Measurements from ENCODE around the gene RSPO1. TPM values are rescaled to one million over a fixed set of nuclear protein-coding genes. Genes with fewer than 3 reads are reported as not detected.
"Not testable (repeated sequence)": the region's sequence is repeated elsewhere in the genome, so short reads cannot be mapped to it uniquely, and the experiment has no call there.

Gene RSPO1
- total RNA-seq, 1 donor from 2014 or later, result not detected

DNA sequence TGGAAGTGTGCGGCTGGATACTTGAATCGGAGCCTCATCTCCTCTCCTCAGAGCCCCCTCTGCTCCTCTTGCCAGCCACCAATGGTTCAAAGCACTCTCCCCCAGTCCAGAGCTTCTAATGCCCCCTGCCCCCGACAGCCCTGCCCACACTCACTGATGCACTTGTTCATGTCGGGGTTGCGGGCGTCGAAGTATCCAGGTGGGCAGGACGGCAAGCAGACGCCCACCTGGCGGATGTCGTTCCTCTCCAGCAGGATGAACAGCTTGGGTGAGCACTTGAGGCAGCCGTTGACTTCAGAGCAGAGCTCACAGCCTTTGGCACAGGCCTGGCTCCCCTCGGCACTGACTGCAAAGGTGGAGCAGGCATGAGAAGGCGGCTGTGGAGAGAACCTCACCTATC is 18.4 kb downstream of the RSPO1 start:
- no peak for DNase-seq (ENCODE audit: low read depth)

DNA sequence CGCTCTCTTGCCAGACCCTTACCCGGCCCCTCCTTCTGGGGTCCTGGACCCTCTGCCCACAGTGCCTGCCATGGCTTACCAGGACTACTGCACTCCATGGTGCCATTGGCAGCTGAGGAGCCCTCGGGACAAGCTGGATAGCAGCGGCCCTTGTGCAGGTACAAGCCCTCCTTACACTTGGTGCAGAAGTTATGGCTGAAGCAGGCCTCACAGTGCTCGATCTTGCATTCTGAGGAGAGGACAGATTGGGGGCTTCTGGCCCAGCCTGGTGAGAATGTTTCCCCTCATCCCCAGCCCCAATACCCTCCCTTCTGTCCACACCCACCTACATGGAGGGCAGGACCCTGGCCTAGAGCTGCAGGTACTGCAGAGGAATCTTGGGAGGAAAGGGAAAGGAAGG is 20.6 kb downstream of the RSPO1 start:
- DNase-seq (ENCODE audit: low read depth), result no peak

DNA sequence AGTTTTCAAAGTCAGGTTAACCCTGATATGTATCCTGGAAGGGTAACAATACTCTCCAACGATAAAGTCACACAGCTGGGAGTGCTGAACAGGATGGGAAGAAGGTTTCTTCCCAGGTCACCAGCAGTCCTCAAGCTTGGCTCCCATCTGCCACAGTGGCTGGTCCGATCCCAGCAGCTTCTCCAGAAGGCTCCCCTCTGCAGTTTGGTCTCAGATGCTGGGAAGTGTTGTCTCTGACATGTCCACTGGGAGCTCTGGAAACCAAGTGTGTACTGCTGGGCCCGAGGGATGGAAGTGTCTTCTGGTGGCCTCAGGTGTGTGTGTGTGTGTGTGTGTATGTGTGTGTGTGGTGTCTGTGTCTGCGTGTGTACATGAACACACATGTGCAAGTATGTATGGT is 22.5 kb downstream of the RSPO1 start:
- DNase-seq (ENCODE audit: low read depth), result no peak

DNA sequence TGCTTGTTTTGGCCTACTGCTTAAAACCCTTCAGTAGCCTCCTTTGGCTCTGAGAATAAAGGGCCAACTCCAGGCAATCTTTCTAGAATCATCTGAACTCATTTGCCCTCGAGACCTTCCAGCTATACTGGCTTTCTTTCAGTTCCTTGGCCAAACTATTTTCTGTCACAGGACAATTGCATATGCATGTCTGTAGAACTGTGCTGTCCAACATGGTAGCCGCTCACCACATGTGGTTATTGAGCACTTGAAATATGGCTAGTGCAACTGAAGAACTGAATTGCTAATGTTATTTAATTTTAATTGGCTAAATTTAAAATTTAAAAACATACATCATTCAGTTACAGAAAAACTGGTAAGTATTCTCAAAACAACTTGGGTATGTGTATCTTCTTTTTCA is 24.7 kb downstream of the RSPO1 start:
- no peak for DNase-seq (ENCODE audit: low read depth)

DNA sequence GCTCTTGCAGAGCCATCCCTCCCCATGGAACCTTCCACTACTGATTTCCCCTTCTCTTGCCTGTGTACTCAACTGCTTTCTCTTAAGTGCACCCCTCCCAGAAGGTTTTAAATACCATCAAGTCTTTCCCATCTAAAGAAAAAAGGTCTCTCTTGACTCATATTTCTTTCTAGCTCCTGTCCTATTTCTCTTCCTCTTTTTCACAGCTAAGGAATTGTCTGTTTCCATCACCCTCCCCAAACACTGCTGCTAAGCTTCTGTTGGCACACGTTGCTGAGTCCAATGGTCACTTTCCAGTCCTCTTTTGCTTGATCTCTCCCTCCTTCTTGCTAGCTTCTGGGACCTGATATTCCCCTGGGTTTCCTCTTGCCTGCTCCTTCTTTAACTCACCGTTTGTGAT is 25.7 kb downstream of the RSPO1 start:
- no peak for DNase-seq (ENCODE audit: low read depth)

DNA sequence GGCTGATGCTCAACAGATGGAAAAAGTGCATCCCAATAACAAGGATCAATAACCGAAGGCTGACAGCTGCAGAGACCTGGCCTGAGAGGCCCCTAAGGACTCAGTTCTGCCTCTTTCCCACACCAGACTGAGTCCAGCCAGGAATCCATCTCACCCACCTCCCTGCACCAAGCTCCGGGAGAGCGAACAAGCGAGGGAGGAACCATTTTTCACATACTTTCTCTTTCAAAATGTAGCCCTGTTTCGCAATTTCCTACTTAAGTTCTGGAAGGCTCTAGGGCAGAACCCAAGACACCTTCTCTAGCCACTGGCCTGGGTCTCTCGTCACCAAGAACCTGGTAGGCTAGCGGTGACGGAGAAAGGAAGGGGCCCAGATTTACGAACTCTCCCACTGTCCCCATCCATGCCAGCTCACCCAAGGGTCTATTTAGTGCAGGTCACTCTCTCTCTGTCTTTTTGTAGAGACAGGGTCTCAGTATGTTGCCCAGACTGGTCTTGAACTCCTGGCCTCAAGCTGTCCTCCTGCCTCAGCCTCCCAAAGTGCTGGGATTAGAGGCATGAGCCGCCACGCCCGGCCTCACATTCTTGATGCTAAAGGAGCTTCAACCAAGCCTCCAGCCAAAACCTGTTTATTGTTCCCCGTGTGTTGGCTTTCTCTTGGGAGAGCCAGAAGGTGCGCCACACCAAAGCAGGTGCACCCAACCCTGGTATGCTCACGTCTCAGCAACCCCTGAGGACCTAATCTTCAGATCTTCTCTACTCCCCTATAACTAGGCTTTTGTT is 28.0 kb downstream of the RSPO1 start:
- DNase-seq (ENCODE audit: low read depth), result peak; percentile 17

DNA sequence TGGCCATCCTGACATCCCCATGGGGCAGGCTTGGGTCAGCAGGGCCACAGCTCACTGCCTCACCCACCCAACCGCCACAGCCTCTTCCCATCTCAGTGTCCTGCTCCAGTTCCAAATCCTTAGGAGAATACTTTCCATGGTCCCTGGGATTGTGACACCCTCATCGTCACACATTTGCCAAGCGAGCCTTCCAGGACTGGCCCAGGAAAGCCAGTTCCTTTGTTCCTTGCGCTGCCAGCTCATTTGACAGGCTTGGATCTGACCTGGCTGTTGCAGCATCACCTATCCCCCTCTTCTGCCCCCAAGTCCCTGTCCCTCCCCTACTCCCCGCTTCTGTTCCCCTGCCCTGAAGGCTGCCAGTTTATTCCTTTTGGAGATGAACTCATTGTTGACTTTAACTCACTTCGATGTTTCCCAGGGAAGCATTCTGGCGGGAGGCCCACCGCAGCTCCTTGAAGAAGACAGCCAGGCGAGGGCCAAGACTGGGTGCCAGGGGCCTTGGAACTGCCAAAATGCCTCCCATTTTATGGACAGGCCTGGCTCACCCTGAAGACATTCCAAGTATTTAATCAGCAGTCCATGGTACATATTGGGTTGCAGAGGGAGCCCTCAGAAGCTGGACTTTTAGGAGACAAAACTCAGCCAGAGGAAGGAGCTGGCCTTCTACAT is 28.8 kb downstream of the RSPO1 start:
- no peak for DNase-seq (ENCODE audit: low read depth)

DNA sequence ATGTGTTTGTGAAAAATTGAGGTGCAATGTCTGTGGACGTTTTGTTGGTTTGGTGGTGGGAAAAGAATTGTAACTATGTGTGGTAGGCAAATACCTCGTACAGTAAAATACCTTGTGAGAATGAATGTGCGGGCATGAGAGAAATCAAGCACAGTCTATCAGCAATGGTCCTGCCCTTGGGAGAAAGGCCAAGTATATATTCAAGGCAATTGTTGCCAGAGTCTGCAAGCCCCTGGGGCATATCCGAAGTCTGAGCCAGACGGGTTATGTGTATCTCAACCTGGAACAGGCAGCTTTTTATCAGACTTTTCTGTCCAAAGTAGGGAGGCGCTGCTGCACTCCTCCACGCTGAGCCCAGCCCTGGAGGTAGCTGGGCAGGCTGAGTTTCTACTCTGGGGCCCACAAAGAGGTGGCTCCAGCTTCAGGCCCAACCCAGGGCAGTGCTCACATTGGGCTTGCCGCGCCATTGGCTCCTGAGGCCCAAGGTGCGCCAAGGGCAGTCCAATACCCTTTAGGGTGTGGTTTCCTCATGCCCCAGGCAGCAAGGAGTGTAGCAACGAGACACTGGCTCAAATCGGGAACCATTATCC is 29.5 kb downstream of the RSPO1 start:
- no peak for DNase-seq (ENCODE audit: low read depth)

DNA sequence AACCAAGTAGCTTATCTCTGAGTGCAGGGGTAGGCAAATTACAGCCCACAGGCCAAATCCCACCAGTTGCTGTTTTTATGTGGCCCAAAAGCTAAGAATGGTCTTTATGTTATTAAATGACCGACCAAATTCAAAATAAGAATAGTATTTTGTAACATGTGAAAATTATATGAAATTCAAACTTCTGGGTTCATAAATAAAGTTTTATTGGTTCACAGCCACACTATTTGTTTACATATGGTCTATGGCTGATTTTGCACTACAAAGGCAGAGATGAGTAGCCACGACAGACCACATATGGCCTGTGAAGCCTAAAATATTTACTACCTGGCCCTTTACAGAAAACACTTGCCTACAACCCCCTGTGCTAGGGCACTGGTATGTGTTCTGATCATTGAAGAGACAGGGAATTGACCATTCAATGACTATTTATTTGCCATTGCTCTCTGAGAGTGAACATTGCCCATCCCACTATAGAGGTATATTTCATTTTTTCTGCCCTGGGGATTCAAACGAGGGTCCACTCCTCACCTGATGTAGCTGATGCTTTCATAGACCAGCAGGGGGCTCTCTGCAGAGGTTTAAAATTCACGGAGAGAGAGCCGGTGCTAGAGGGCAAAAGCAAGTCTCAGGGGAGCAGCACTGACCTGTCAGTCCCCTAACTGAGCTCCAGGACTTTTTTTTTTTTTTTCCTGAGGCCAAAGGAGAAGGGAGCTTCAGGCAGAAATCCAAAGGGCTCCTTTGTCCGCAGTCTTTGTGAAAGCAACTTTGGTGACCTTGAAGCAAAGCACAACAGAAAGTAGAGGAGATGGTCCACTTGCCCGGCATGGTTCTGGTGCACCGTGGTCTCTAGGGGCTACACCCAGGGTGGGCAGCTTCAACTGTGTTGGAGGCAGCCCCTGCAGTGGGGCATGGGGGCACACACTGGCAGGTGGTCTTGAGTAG is 31.7 kb downstream of the RSPO1 start:
- peak; percentile 19 for DNase-seq (ENCODE audit: low read depth)

DNA sequence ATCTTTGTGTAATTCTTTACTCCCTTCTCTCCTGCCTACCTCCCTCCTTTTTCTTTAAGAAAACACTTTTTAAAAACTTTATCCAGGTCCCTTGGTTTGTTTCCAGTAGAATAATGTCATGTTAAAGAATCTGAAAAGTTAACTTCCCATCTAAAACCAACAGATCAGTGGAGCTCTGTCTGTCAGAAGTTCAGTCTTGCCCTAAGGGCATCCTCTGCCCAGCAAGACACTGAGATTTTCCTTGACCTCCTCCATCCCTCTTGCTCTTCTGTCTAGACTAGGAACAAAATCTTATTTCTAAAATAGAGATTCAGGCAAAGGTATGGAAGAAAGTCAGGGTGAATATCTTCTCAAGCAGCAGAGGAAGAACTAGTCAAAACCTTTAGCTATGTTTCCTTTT is 33.3 kb downstream of the RSPO1 start:
- no peak for DNase-seq (ENCODE audit: low read depth)

DNA sequence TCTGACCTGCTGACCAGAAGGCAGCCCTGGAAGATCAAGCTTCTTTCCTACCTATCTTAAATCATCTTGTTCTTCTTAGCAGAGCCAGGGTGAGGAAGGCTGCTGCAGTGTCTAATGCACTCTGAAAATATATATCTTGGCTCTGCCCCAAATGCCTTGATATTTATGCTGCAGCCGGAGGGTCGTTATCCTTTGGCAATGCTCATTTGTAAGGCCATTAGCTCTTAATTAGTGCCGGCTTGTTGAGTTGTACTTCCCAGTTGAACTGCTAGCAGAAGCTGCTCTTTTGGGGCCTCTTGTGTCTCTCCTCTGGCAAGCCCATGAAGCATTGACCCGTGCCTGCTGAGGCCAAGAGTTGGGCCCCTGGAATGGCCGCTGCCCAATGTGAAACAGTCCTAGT is 34.8 kb downstream of the RSPO1 start:
- DNase-seq (ENCODE audit: low read depth), result no peak

DNA sequence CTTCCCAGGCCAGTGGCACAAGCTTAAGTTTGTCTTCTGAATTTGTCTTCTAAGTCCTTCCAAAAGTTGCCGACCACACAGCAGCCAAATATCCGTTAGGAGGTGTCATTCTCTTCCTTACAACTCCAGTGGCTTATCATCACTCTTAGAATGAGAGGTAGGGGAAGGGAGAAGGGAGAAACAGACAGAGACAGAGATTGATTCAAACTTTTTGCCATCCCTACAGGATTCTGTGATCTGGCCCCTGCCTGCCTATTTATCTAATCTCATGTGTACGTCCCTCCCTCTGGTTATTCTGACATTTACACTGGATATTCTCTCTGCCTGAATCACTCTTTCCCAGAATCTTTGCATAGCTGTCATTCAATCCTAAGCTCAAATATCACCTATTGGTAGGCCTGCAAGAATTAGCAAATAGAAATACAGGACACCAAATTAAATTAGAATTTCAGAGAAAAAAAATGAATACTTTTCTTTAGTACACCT is 38.5 kb downstream of the RSPO1 start:
- no peak for DNase-seq (ENCODE audit: low read depth)

DNA sequence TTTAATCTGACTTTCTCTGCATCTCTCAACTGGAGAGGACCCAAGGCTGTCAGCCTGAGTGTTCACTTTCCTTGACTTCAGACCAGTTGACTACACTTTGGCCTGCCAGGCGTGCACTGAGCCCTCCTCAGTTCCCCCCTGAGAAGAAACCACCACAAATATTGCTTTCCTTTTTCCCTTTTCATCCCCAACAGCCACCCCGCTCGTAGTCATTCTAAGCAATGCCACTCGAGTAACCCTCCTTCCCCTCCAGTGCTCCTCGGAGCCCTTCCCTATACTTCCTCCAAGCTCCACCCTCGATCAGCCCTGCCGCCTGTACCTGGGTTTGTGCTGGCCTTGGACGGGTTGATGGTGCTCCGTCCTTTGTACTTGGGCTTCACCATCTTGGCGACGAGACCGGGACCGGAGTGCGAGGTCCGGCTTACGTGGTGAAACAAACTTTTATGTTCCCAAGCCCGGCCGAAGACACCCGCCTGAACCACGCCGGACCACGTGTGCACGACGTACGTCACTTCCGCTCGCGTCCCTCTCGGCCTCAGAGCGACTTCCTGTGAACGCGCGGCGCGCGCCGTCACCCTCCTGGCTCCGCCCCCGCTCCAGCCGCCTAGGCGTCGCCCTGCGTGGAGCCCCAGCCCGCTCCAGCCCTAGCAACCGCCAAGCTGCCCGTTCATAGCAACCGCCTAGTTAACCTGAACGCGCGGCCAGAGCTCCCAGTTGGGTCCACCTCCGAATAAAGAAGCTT is 39.1 kb downstream of the RSPO1 start, which contains the start of gene GNL2:
Gene GNL2, minus strand, starts transcription at position 498 of the 742 bp plus-strand sequence. Its CDS starts 115 bp downstream, at position 383.
- DNase-seq (ENCODE audit: low read depth), result peak; percentile 90

DNA sequence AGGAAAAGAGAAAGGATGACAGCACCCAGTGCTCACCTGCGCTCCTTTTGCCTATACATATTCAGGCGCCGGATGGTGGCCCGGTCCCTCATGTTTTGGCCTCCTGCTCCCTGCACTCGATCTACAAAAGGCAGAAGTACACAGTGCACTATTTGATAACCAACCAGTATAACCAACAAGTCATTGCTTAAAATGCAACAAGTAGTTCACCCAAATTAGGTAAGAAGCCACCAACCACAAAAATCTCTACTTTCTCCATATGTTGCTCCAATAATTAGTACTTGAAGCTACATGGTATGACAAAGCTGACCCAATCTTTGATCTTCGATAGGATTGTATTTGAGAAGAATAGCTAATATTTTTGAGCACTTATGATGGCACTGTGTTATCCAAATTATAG is 41.0 kb downstream of the RSPO1 start:
- DNase-seq (ENCODE audit: low read depth), result no peak

DNA sequence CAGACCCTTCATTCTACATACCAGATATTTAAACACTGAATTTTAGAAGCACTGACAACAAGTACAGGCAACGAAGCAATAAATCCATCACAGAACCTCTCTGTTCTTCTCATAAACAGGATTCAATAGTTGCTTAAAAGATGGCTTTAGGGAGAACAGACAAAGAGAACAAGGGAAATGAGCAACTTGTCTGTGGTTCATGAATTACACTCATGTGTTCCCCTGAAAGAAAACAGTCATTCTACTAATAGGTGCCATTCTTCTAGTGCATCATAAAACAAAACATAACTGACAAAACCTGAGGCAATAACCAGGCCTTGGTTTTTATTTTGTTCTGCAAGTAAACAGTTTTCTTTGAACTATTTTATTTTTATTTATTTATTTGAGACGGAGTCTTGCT is 45.8 kb downstream of the RSPO1 start:
- no peak for DNase-seq (ENCODE audit: low read depth)

DNA sequence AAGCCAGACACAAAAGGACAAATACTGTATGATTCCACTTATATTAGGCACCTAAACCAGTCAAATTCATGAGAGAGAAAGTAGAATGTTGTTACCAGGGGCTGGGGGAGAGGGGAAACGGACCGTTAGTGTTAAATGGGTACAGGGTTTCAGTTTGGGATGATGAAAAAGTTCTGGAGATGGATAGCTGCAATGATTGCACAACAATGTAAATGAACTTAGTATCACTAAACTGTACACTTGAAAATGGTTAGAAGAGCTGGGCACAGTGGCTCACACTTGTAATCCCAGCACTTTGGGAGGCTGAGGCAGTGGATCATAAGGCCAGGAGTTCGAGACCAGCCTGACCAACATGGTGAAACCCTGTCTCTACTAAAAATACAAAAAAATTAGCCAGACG is 50.1 kb downstream of the RSPO1 start:
- DNase-seq (ENCODE audit: low read depth), result not testable (repeated sequence)

DNA sequence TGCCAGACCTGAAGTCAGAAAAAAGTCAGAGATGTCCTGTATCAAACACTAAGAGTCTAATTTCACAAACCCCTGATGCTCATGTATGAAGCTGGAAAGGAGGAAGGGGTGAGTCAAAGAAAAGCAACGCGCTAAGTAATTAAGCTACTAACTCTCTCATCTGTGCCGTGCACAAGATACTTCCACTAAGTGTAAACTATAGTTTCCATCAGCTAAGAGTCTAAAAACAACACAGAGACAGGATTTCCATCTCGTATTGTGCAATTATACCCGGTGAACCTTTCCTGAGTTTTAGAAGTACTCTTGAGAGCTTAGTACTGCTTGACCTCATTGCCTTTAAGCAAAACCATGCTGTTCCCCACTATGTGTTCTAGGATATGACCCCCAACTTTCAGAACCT is 59.0 kb downstream of the RSPO1 start:
- DNase-seq (ENCODE audit: low read depth), result no peak

DNA sequence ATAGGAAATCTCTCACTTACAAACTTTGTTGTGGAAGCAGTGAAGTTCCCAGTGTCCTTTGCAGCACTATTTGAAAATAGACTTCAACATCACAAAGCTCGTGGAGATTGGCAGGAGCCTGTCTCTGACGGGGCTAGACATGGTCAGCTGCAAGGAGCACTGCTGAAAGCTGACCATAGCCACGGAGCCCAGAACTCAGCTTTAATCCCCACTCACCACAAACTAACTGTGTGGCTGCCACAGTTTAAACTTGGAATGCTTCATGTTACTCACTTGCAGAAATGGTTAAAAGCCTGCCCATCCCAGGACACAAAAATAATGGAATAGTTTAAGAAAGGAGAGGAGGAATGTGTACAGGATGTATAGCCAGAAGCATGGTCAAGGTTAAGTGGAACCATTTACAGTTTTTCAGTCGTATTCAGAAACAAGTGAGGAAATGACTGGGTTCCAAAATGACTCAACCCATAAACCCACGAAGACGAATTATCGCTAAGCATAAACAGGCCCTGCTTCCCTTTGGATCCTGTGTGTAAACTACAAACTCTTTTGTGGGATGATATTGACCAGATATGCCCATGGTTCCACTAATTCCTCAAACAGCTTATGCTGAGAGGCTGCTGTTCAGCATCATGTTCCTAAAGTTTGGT is 59.7 kb downstream of the RSPO1 start:
- DNase-seq (ENCODE audit: low read depth), result no peak

DNA sequence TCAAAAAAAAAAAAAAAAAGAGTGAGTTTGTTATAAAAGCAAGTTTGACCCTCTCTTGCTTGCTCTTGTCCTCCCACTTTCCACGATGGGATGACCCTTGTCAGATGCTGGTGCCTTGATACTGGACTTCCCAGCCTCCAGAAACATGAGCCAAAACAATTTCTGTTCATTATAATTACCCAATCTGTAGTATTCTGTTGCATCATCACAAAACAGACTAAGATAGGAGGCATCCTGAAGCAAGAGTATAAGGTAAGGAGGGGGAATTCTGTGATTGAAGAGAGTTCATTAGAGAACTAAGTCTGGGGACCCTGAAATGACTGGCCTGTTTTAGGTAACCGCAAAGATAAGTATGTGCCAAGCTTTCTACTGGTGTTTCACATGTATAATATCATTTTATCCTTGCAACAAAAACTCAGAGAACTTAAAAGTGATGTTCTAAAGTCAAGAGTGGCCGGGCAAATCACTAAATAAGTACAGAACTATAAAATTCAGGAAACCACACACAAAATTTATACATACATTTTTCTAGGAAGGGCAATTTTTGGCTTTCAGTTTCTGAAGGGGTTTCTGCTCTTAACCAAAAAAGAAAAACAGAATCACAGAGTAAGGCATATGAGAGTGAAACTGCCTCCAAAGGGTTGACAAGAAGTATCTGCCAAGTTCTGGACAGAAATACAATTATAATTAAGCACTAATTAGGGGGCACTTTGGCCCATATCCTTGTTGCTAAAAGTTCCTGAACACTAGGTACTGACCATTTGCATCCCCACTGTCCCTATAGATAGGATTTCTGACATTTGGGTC is 64.0 kb downstream of the RSPO1 start:
- no peak for DNase-seq (ENCODE audit: low read depth)

DNA sequence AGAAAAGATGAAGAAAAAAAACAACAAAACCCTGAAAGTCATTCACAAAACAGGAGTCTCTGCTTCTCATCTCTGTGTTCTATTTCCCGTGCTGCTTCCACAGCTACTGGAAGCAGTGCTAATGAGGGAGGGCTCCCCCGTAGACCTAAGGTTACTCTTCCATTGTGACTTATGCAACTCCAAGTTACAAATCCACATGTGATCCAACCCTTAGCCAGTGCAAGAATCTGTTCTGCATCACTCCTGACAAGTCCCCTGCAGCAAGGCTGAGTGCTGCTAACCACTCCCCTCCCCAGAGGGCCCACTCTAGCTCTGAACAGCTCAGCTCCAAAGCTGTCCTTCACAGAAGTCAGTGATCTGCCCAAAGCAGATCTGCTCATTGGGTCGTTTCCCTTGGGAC is 67.7 kb downstream of the RSPO1 start:
- DNase-seq (ENCODE audit: low read depth), result no peak

Data from renal cortical epithelial cell (primary cell).